GM18511 (cell line): Measurements from ENCODE around the gene ETV3.

Source experiments
- ATAC-seq: cut with Tn5 transposase; IDR thresholded peaks from one replicate; pipeline ENCODE4 v1.9.1; 2021; ENCODE audit warnings: mild to moderate bottlenecking, moderate library complexity; ENCODE audit not compliant: unreplicated experiment

ETV3 gene

DNA sequence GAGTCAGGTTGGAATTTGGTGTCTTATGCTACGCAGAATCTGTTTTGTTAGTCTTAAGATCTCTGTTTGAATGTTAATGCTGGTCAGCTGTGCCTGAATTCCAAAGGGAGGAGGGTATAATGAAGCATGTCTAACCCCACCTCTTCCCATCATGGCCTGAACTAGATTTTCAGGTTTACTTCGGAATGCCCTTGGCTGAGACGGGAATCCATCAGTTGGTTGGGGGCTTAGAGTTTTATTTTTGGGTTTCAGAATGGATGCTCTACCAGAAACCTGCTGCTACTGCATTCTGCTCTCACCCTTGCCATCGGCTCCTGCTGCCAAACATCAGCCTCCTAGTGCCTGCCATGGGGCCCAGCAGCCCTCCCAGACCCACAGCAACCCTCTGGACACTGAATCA is 24.1 kb upstream of the ETV3 start:
- ATAC-seq: no peak

DNA sequence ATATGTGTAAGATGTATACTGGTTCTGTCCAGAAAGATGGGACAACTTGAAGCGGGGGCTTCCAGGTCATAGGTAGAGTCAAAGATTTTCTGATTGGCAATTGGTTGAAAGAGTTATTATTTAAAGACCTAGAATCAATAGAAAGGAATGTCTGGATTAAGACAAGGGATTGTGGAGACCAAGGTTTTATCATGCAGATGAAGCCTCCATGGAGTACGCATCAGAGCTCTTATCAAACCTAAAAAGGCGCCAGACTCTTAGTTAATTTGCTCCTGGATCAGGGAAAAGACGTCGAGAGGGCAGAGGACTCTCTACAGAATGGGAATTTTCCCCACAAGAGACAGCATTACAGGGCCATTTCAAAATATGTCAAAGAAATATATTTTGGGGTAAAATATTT is 23.7 kb upstream of the ETV3 start:
- ATAC-seq: no peak

DNA sequence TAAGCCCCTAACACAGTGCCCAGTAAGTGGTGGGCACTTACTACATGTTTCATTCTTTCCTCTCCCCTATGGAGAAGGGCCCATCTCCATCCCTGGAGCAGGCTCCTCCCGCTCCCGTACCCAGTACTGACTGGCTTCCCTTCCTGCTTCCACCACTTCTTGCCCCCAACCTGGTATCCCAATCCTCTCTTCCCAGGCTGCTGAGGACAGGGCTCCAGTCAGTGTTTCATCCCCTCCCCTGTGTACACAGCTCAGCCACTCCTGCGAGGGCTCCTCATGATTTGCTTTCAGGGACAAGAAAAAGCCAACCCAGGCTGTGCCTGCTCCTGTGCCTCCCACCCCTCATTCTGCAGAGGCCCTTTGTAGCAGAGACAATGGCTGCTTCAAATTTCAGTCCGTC is 20.8 kb upstream of the ETV3 start:
- ATAC-seq: no peak

DNA sequence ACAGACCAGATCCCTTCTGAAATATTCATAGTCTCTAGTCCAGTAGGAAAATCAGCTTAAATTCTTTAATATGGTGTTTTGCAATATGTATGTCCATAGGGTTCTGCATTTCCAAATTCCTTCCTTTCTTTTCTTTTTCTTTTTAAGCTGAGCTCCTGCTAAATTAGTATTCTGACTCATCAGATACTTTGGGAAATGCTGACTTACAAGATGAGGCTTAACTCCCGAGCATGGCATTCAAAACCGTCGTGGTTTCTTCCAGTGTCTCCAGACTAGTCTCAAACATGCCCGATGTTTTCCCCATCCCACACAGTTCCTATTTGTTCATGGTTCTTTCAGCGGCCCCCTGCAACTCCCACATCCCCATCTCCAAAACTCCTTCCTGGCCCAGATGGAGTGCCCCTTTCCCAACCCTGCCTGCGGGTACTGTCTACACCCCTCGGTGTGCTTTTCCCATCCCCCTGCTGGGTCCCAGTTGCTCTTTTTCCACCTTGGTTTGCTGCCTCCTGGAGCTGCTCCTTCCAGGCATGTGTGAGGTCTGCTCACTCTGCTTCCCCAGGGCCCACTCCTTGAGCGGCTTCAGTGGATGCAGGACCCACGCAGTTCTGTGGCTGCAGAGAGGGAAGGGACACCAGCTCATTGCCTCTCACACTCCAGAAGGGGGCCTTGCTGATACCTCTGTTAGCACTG is 19.5 kb upstream of the ETV3 start:
- ATAC-seq: no peak

DNA sequence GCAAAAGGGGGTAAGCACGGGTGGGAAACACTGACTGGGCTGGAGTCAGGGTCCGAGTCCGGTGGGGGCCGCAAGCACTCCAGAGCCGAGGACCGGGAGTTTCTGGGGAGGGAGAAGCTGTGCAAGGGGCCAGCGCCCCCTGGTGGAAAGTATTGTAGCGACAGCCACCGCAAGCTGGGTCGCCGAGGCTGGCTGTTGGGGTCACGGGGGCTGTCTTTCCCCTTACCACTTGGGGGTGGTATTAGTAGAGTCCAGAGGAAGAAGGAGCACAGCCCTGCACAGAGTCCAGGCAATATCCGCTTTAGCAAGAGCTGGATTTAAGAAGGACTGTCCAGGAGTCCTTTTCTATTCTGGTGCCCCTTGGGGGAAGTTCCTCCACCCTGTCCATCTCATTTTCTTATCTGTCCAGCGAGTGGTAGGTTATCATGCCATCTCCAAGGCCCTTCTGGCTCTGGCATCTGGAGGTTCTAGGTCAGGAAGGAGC is 17.9 kb upstream of the ETV3 start:
- ATAC-seq: peak; percentile 60

DNA sequence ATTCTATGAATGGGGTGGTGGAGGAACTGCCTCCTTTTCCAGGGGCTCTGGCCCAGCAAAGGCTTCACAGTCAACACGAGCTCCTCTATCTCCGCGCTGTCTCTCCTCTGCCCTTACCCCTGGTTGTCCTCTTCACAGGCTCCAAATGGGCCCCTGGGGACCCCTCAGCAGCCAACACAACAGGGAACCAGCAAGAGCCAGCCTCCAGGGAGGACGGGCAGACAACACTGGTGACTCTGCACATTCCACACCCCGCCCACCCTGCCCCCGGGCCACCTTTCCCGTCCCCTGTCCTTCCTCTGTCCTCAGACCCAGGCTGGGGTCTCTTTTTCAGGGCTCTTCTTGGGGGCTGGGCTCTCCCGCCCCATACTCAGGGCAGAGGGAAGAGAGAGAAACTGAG is 17.5 kb upstream of the ETV3 start:
- peak; percentile 18 for ATAC-seq

DNA sequence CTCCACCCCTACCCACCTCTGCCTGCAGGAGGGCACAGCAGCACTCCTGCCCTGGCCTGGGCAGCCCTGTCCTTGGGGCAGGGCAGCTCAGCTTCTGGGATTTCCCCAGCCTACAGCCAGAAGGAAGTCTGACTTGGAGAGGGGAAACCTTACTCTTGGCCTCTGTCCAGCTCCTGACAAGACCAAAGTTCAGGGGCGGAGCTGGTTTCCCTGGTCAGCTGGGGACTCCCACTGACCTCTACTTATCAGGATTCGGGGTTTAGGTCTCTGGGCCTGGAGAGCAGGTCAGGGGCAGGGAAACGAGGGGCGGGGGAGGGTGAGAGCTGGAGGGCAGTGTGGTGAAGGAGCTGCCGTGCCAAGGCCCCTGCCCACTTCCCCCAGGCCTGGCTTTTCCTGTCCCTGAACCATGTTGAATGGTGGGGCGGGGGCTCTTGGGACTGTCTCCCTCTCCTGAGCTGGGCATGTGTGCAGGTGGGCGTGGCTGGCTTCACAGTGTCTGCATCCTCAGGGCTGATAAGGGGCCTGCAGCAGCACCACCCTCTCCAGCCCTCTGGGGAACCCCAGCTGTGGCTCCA is 16.8 kb upstream of the ETV3 start:
- ATAC-seq: no peak

DNA sequence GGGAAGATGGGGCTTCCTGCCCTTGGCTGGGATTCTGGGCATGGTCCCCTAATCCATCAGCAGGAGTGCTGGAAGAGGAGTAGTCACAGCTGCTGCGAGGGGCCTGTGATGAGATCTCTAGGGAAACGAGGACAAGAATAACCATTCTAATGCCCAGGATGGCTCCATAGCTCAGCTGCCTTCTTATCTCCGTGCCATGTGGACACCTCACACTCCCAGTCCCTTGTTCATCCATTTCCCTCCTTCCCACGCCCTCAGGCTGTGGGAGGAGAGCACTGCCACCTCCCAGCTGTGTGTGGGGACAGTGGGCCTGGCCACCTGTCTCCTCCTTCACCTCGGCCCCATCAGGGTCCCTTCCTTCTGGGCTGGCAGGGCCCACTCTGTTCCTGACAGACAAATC is 16.1 kb upstream of the ETV3 start:
- no peak for ATAC-seq

DNA sequence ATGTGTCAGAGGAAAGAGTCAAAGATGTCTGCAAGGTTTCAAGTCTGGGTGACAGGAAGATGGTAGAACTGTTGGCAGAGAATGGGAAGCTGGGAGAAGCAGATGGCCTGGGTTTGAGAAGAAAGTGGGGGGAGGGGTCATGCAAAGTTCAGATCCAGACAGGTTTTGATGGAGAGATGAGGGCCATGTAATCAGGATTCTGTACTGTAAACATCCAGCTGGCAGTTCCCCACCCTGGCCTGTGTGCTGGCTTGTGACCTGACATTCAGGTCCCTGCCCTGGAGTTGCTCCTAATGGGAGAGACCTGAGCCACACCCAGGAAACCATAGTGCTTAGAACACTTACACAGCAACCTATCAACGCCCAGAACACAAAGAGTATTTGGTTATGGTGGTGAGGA is 15.6 kb upstream of the ETV3 start:
- ATAC-seq: no peak

DNA sequence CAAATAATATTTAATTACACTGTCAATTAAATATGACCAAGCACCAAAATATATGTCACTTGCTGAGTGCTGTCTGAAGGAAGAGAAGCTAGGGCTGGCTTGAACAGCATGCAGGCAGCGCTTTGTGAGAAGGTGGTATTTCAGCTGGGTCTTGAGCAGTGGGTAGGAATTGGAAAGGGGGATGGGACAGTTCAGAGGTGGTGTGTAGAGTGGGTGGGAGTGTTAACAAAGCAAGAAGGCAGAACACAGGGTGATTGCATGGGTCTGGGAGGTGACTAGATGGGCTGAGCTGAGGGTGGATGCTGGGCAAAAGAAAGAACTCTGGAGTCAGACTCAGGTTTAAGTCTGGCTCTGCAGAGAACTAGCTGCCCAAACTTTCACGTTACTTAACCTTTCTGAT is 14.3 kb upstream of the ETV3 start:
- no peak for ATAC-seq

DNA sequence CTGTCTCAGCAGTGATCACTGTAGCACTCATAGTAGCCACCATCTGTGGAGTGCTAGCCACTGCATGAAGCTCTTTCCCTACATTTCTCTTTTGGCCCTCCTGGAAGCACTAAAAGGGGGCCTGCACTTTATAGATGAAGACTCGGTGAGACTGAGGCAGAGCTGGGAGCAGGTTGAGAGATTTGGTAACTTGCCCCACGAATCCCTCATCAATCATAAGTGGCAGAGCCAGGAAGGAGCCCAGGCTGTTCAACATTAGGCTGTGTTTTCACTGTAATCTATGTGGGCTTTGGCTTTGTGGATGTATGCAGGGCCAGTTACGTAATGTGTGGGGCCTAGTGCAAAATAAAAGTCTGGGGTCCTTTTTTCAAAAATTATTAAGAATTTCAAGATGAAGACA is 13.3 kb upstream of the ETV3 start:
- no peak for ATAC-seq

DNA sequence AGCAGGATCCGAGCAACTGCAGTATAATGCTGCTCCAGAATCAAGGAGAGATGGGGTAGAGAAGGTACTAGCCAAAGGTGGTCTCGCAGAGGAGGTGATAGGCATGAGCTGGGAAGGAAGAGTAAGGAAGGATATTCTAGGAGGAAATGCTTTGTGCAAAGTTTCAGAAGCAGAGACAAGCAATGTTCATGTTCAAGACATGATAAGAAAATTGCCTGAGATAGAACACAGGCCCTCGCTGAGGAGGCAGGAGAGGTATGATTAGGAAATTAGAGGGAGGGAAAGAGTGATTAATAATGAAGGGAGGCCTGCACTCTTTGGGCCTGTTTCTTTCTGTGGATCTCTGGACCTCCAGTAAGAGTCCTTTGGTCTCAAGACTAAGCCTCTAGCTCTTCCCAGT is 12.9 kb upstream of the ETV3 start:
- ATAC-seq: no peak

DNA sequence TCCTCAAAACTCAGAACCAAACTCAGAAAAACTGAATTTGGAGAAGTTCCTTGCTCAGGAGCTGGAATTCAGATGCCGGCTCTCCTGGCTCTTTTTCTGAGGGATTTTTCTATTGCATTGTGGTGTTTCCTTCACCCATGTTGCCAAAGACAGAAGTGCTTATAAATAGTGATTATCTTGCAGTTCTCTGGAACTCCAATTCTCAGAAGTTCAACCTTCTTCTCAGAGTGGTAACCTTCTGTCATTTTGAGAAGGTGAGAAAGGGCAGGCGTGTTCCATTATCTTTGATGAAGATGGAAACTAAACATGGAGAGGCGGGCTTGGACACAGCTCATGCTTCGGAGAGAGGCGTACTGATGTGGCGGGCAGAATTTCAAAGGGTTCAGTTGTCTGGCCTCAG is 12.4 kb upstream of the ETV3 start:
- no peak for ATAC-seq

DNA sequence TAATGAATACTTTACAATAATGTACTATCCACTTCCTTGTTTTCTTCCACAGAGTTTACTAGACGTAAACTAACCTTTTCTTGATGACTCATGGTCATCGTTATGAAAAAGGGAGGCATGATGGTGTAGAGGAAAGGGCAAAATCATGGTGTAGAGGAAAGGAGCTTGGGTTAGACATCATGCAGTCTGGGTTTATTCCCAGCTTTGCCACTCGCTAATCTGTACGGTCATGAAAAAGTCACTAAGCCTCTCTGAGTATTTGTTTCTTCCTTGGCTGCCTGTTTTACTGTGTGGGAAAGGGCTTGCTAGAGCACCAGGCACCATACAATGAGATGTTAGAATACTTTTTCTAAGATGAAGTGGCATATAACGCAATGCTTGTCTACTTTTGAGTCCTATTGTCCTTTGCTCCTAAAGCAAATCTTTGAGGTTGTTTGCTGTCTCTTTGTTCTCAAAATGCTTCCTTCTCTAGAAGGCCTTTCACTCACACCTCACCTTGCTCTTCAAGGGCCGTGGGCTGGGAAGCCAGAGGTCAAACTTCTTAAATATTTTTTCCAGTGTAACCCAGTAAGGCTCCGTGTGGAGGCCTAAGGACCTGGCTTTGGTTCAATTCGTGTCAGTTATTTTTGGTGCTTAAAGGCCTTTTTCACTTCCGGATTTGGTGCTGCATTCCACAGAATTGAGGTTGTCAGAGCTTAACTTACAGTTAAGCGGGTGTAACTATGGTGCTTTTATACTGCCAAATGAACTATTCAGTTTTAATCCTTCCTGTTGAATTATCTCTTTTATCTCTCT is 9.9 kb upstream of the ETV3 start:
- ATAC-seq: no peak

DNA sequence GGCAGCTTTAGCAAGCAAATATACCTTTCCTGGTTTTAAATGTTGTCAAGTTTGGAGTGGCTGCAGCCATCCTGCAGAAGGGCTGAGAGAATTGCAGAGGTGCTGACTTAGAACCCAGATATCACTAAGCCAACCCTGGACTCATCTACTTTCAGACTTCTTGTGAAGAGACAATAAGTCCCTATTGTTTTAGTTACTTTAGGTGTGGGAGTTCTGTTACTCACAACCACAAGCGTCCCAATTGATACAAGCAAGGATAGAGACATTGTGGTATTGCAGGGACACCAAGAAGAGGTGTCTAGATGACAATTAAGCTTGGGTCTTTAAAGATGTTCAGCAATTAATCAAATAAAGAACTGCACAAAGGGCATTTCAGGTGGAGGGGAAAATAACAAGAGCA is 8.8 kb upstream of the ETV3 start:
- no peak for ATAC-seq

DNA sequence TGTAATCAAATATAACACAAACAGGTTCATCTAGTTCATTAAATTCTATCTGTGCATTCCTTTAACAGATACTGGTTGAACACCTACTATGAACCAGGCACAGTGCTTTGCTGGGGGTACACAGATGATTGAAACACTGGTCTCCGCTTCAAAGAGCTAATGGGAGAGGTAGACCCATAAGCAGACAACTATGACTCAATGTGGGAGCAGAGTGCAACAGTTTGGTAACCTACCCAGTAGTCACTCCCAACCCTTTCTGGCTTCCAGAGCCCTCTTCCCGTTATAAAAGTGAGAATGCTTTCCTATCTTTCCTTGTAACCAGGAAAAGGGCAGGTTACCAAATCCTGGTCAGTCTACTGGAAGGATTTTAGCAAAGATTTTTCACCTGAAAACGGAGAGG is 8.0 kb upstream of the ETV3 start:
- ATAC-seq: no peak

DNA sequence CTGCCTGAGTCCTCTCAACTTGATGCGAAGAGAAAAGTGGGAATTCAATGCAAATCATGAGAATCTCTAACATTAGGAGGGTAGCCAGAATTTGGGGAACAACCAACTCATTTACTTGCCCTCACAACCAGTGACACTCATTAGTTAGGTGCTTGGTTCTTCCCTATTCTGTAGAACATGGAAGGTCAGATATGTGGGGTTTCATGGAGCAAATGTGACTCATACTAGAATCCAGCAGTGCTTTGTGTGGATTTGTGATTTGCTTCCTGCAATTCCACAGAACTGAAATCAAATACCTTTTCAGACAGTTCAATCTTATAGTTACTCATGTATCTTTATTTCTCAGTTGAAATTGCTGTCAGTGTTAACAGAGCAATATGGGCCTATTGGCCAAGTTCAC is 6.9 kb upstream of the ETV3 start:
- ATAC-seq: no peak

DNA sequence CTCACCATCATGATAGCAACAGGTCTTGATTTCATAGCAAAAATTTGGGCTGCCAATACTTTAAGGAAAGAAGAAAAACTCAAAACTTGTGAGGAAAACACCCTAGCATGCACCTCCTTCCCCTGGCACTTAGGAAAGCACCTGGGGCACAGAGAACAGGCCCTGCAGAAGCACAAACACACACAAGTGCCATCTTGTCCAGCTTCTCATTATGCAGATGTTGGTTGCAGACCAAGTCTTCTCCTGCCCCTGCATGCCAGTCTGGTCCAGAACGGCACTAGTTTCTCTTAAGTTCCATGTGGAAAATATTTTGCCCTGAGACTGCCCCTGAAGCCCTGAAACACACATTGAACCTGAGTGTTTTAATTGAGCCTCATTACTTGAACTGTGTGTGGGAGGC is 6.3 kb upstream of the ETV3 start:
- no peak for ATAC-seq

DNA sequence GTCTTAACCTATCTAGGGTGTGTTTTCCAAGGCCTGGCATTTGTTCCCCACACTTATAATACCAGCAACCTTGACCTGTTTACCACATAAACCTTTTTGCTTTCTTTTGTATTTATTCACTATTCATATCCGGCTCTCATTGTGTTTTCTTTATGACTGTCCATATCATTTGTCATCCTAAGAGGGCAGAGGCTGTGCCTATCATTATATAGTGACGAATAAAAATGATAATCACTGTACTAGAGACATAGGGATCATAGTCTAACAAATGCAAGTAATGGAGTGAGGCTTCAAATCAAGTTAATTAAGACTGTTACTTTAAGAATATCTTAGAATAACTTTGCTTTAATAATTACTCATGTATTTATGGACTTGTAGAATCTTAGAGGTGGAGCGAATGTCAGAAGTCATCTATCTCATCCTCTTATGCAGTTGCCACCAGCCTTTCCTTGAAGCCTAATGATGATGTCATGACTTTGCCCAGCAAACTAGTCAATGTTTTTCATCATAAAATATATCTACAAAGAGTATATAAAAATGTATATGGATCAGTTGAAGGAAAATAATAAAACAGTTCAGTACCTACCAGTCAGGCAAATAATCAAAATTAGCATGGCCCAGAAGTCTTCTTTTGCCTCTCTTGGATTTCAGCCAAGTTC is 4.7 kb upstream of the ETV3 start:
- ATAC-seq: no peak

DNA sequence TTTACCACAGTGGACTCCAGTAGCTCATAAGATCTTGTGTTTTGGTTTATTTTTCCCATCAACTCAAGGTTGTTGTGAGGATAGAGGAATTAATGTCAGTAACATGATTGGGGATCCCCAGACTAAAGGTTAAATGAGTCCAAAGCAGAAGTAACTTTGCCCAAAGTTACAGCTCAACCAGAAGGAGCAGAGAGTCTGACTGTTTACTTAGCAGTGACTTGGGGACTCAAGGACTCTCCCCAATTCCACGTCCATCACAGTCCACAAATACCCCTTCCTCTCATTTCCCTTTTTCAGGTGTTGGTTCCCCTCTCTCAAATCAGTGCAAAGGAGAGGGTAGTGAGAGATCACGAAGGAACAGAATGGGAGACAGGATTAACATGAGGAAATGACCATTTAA is 4.0 kb upstream of the ETV3 start:
- no peak for ATAC-seq

DNA sequence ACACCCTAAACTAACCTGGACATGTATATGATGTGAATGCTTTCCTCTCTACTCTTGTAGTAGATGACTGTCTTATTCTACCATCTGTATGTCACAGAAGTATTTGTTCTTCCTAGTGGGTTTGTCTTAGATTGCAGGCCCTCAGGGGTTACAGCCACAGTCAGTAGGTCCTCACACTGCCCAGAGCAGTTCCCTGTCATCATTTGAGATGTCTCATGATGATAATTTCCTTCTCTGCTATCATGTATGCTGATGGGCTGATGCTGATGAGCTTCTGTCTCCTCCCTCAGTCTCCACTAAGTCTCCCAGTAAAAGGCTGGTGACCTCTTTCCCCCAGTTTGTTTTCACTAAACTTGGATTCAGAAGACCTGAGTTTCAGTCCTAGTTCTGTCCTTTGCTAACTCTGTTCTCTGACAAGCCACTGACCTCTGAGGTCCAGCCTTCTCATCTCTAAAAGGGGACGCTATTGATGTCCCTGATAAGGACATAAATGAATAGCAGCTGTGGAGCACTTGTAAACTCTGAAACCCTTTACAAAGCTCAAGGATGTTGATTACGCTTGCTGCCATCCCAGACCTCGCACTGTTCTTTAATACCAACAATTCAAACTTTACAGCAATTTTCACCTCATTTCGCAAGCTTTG is 3.1 kb upstream of the ETV3 start:
- ATAC-seq: no peak
